HUES64 (cell line): ENCODE results near the gene GPR132.

Experiments
- H3K27ac ChIP-seq: 2 replicates; pipeline ENCODE4 v1.7.0; 2013; ENCODE audit warnings: low read depth, low read length, inconsistent platforms
- H3K27me3 ChIP-seq: 2 replicates; pipeline ENCODE4 v1.6.1; 2013; ENCODE audit warnings: mild to moderate bottlenecking, low read length; ENCODE audit not compliant: insufficient read depth
- H3K36me3 ChIP-seq: 2 replicates; pipeline ENCODE4 v1.6.1; 2013; ENCODE audit warnings: mild to moderate bottlenecking, low read length; ENCODE audit not compliant: insufficient read depth
- H3K4me1 ChIP-seq: 2 replicates; pipeline ENCODE4 v1.6.1; 2013; ENCODE audit warnings: mild to moderate bottlenecking, low read length, moderate library complexity; ENCODE audit not compliant: insufficient read depth
- H3K4me3 ChIP-seq: 2 replicates; pipeline ENCODE4 v1.5.1; 2013; ENCODE audit warnings: mild to moderate bottlenecking, low read length, moderate library complexity
- H3K9ac ChIP-seq: 2 replicates; pipeline ENCODE4 v1.6.1; 2013; ENCODE audit warnings: mild to moderate bottlenecking, low read depth, low read length
- H3K9me3 ChIP-seq: 2 replicates; pipeline ENCODE4 v1.6.1; 2013; ENCODE audit warnings: low read depth, low read length; ENCODE audit not compliant: insufficient read depth
- WGBS: fragments of 150-250, 120-280 bp; methylation state at CpG from one replicate; pipeline ENCODE4 v1.1.7; 2013; ENCODE audit warnings: missing lambda C conversion rate; 5-methylcytosine and 5-hydroxymethylcytosine counted together

Gene GPR132

GRCh38 chr14:105097794-105098127, 32.5 kb upstream of the GPR132 start:
- Histone ChIP-seq H3K36me3 (no peaks in the 10 kb centered on the region), H3K4me3 (no peak overlapping the region), H3K9ac (no peak overlapping the region), H3K27me3 (peaks cover 18% of the 10 kb centered on the region), H3K27ac (no peak overlapping the region), H3K4me1 (0 out of 2 replicates have a peak, but pooled peaks cover 6% of the 10 kb centered on the region), H3K9me3 (peaks cover 24% of the 10 kb centered on the region)
- 86% methylated on average over 7 of the region's 7 CpGs for WGBS

- Histone ChIP-seq H3K4me1 (0 out of 2 replicates have a peak, but pooled peaks cover 13% of the 10 kb centered on the region), H3K9ac (no peak overlapping the region), H3K27ac (no peak overlapping the region), H3K27me3 (peaks cover 25% of the 10 kb centered on the region), H3K4me3 (no peak overlapping the region), H3K36me3 (no peaks in the 10 kb centered on the region), H3K9me3 (peaks cover 24% of the 10 kb centered on the region)
- 86% methylated on average over 15 of the region's 15 CpGs for WGBS
Measured at GRCh38 chr14:105096206-105096875, 31.1 kb upstream of the GPR132 start.

GRCh38 chr14:105095236-105095805, 30.1 kb upstream of the GPR132 start:
- WGBS, result 93% methylated on average over 7 of the region's 7 CpGs
- no peak overlapping the region for H3K27ac ChIP-seq
- no peak overlapping the region for H3K9ac ChIP-seq

GRCh38 chr14:105094193-105094907, 29.1 kb upstream of the GPR132 start:
- Histone ChIP-seq H3K4me3 (peak overlapping the region; percentile 63), H3K4me1 (0 out of 2 replicates have a peak, but pooled peaks cover 13% of the 10 kb centered on the region), H3K36me3 (no peaks in the 10 kb centered on the region), H3K27me3 (peaks cover 26% of the 10 kb centered on the region), H3K9ac (no peak overlapping the region), H3K9me3 (peaks cover 6% of the 10 kb centered on the region; the same call in 1 of the 2 replicates), H3K27ac (no peak overlapping the region)
- 76% methylated on average over 13 of the region's 14 CpGs for WGBS

More at GRCh38 chr14:105095236-105095805, 30.1 kb upstream of the GPR132 start:
- Histone ChIP-seq H3K9me3 (peaks cover 15% of the 10 kb centered on the region), H3K27me3 (peaks cover 25% of the 10 kb centered on the region), H3K36me3 (no peaks in the 10 kb centered on the region), H3K4me1 (0 out of 2 replicates have a peak, but pooled peaks cover 13% of the 10 kb centered on the region), H3K4me3 (no peak overlapping the region)

GRCh38 chr14:105093431-105094192, 28.4 kb upstream of the GPR132 start:
- peak overlapping the region; percentile 48 for H3K9ac ChIP-seq
- H3K4me3 ChIP-seq, result peak overlapping the region; percentile 63
- peaks cover 4% of the 10 kb centered on the region; the same call in 1 of the 2 replicates for H3K9me3 ChIP-seq
- H3K36me3 ChIP-seq, result no peaks in the 10 kb centered on the region
- no peak overlapping the region for H3K27ac ChIP-seq
- H3K4me1 ChIP-seq, result peaks cover 15% of the 10 kb centered on the region; the same call in 1 of the 2 replicates
- 1% methylated on average over 76 of the region's 76 CpGs for WGBS
- H3K27me3 ChIP-seq, result peaks cover 33% of the 10 kb centered on the region

GRCh38 chr14:105093038-105093430, 27.8 kb upstream of the GPR132 start:
- 2% methylated on average over 46 of the region's 46 CpGs for WGBS

GRCh38 chr14:105092171-105093037, 27.2 kb upstream of the GPR132 start:
- no peak overlapping the region for H3K27ac ChIP-seq
- H3K4me3 ChIP-seq, result peak overlapping the region; percentile 63
- no peaks in the 10 kb centered on the region for H3K9me3 ChIP-seq
- H3K4me1 ChIP-seq, result peaks cover 19% of the 10 kb centered on the region; the same call in 1 of the 2 replicates
- no peaks in the 10 kb centered on the region for H3K36me3 ChIP-seq
- 49% methylated on average over 25 of the region's 25 CpGs for WGBS
- peaks cover 45% of the 10 kb centered on the region for H3K27me3 ChIP-seq
- H3K9ac ChIP-seq, result peak overlapping the region; percentile 30; the same call in 1 of the 2 replicates

More at GRCh38 chr14:105093038-105093430, 27.8 kb upstream of the GPR132 start:
- H3K9ac ChIP-seq, result peak overlapping the region; percentile 30; the same call in 1 of the 2 replicates
- no peak overlapping the region for H3K27ac ChIP-seq
- H3K9me3 ChIP-seq, result no peaks in the 10 kb centered on the region
- H3K4me1 ChIP-seq, result peaks cover 19% of the 10 kb centered on the region; the same call in 1 of the 2 replicates
- H3K4me3 ChIP-seq, result peak overlapping the region; percentile 63
- no peaks in the 10 kb centered on the region for H3K36me3 ChIP-seq
- H3K27me3 ChIP-seq, result peaks cover 39% of the 10 kb centered on the region

GRCh38 chr14:105091517-105092170, 26.4 kb upstream of the GPR132 start:
- peaks cover 51% of the 10 kb centered on the region for H3K27me3 ChIP-seq
- no peaks in the 10 kb centered on the region for H3K36me3 ChIP-seq
- no peaks in the 10 kb centered on the region for H3K9me3 ChIP-seq
- peaks cover 19% of the 10 kb centered on the region; the same call in 1 of the 2 replicates for H3K4me1 ChIP-seq
- WGBS, result 76% methylated on average over 19 of the region's 19 CpGs
- no peak overlapping the region for H3K4me3 ChIP-seq
- no peak overlapping the region for H3K9ac ChIP-seq
- H3K27ac ChIP-seq, result no peak overlapping the region

- H3K27me3 ChIP-seq, result peaks cover 54% of the 10 kb centered on the region
- H3K27ac ChIP-seq, result no peak overlapping the region
- no peak overlapping the region for H3K4me3 ChIP-seq
- peaks cover 19% of the 10 kb centered on the region; the same call in 1 of the 2 replicates for H3K4me1 ChIP-seq
- no peaks in the 10 kb centered on the region for H3K36me3 ChIP-seq
- 92% methylated on average over 9 of the region's 9 CpGs for WGBS
- H3K9me3 ChIP-seq, result no peaks in the 10 kb centered on the region
- no peak overlapping the region for H3K9ac ChIP-seq
Measured at GRCh38 chr14:105091054-105091516, 25.9 kb upstream of the GPR132 start.
